Right atrium auricular region (tissue), 2 donors: ENCODE measurements around the gene GNAT3. TPM values are rescaled to one million over a fixed set of nuclear protein-coding genes. Genes with fewer than 3 reads are reported as not detected.

Experiments used
- total RNA-seq, 2 donors: library from RNA; depleted of rRNA; stranded (reverse); fragments of >200 nt; gene quantifications; one replicate each; pipeline ENCODE4 v1.1.0, GENCODE V29; 2016

The GNAT3 gene
- total RNA-seq, 2 donors from 2014 or later, result not detected

Other genes starting within 250 kb of the GNAT3 start
- gene CD36, start 126.6 kb upstream of the GNAT3 start, total RNA-seq, result 1,000 to 10,000 TPM in 1 of 2 donors, 100 to 1,000 TPM in 1; 421 to 1,029 TPM